Left lung (tissue), 10 donors: ENCODE measurements around the gene PXN. TPM values are rescaled to one million over a fixed set of nuclear protein-coding genes. Genes with fewer than 3 reads are reported as not detected.

Source experiments
- ATAC-seq: fragments of 200-7000 bp; cut with Tn5 transposase; one replicate; pipeline ENCODE4 v1.9.1; 2020; ENCODE audit warnings: moderate library complexity
- DNase-seq, 4 donors: peaks; one replicate each; pipeline ENCODE4 v3.0.0-alpha.2; 2013 to 2020
- H3K27ac ChIP-seq, 2 donors: fragments of 200-600 bp; sonication (generic) in 1 of 2; one replicate each; pipeline versions ENCODE4 v1.5.0 to v1.8.0; 2020 to 2021
- H3K27me3 ChIP-seq, 2 donors: fragments of 200-600 bp; sonication (generic) in 1 of 2; one replicate each; pipeline versions ENCODE4 v1.5.0 to v1.8.0; 2020 to 2021
- H3K36me3 ChIP-seq, 2 donors: fragments of 200-600 bp; sonication (generic) in 1 of 2; one replicate each; pipeline versions ENCODE4 v1.5.0 to v1.8.0; 2020 to 2021
- H3K4me1 ChIP-seq, 2 donors: fragments of 200-600 bp; one replicate each; pipeline ENCODE4 v1.8.0; 2021
- H3K4me3 ChIP-seq, 2 donors: fragments of 200-600 bp; sonication (generic) in 1 of 2; one replicate each; pipeline versions ENCODE4 v1.5.0 to v1.8.0; 2020 to 2021; ENCODE audit warnings: mild to moderate bottlenecking in 1 of 2
- H3K9me3 ChIP-seq, 2 donors: fragments of 200-600 bp; sonication (generic) in 1 of 2; one replicate each; pipeline versions ENCODE4 v1.5.0 to v1.8.0; 2020 to 2021
- CTCF ChIP-seq, 2 donors: fragments of 200-600 bp; sonication (generic) in 1 of 2; IDR thresholded peaks; one replicate each; pipeline versions ENCODE4 v1.5.0 to v1.8.0; 2021; ENCODE audit warnings: antibody characterized with exemption in 2 of 2
- intact Hi-C, 2 donors: fragments of 100-400 bp; cut with DNase I; formaldehyde crosslinking; loops; one replicate each; pipeline versions ENCODE4 v1.11.2 to v1.14.2; 2022
- polyA plus RNA-seq, 6 donors: library from polyadenylated mRNA; unstranded; fragments of 120-200 nt; gene quantifications; one replicate each; pipeline ENCODE4 v1.2.1, GENCODE V29; 2013; ENCODE audit not compliant: insufficient read length in 6 of 6
- total RNA-seq, 2 donors: library from RNA; stranded (reverse); fragmentation: NEBNext Ultra II Directional; extraction: Animal tissue kit (Norgen Biotek cat#: 25700); gene quantifications; one replicate each; pipeline ENCODE4 v1.2.1, GENCODE V29; 2021
- donor health status: DM: no; HTN: yes; CAD: no.
- donor health status: DM: no; HTN: no; CAD: no.

Gene PXN
- total and polyA plus RNA-seq, 8 donors: 56.5 to 111 (median 64.4) TPM

GRCh38 chr12:120230326-120230973 lies 35.1 kb downstream of the PXN start:
- no peaks in the 10 kb centered on the region for H3K9me3 ChIP-seq
- no peaks in the 10 kb centered on the region for H3K27me3 ChIP-seq
- intact Hi-C loops: no loop called here
- ATAC-seq (peak; percentile 31), DNase-seq (peak in 2 of 4 donors; percentile 47 to 65)
- peak overlapping the region; percentile 88 to 91 for H3K27ac ChIP-seq
- H3K36me3 ChIP-seq: no peaks in the 10 kb centered on the region
- no peak for TF ChIP-seq CTCF (IDR thresholded peaks at IDR 0.05)
- H3K4me3 ChIP-seq: peak overlapping the region in 1 of 2 donors; percentile 16
- H3K4me1 ChIP-seq: peaks cover 74 to 100% of the 10 kb centered on the region in 2 donors

GRCh38 chr12:120229487-120230325 lies 35.8 kb downstream of the PXN start:
- Histone ChIP-seq H3K4me3 (peak overlapping the region in 1 of 2 donors; percentile 16), H3K4me1 (peaks cover 72 to 100% of the 10 kb centered on the region in 2 donors), H3K36me3 (no peaks in the 10 kb centered on the region), H3K27ac (peak overlapping the region; percentile 88 to 91), H3K27me3 (no peaks in the 10 kb centered on the region), H3K9me3 (no peaks in the 10 kb centered on the region)
- no peak for TF ChIP-seq CTCF (IDR thresholded peaks at IDR 0.05)
- intact Hi-C loops: loop anchor here (5.0 kb wide), 1 partner anchor 38 kb away; the partner anchor contains the start of gene PXN (in 2 of the 2)
- DNase-seq (peak in 2 of 4 donors; percentile 28 to 47), ATAC-seq (no peak)

- Histone ChIP-seq H3K9me3 (no peaks in the 10 kb centered on the region), H3K27ac (peak overlapping the region; percentile 88 to 91), H3K27me3 (no peaks in the 10 kb centered on the region), H3K36me3 (peaks cover 0 to 3% of the 10 kb centered on the region in 2 donors), H3K4me1 (peaks cover 65 to 100% of the 10 kb centered on the region in 2 donors), H3K4me3 (peak overlapping the region in 1 of 2 donors; percentile 21)
- TF ChIP-seq CTCF (IDR thresholded peaks at IDR 0.05): no peak
- DNase-seq (no peak), ATAC-seq (no peak)
- intact Hi-C loops: loop anchor here (5.0 kb wide), 1 partner anchor 38 kb away; the partner anchor contains the start of gene PXN (in 2 of the 2)
Measured at GRCh38 chr12:120229071-120229486, 36.5 kb downstream of the PXN start.

- Histone ChIP-seq H3K27me3 (no peaks in the 10 kb centered on the region), H3K9me3 (no peaks in the 10 kb centered on the region), H3K4me1 (peaks cover 62 to 100% of the 10 kb centered on the region in 2 donors), H3K36me3 (peaks cover 0 to 9% of the 10 kb centered on the region in 2 donors), H3K27ac (peak overlapping the region; percentile 28 to 91), H3K4me3 (peak overlapping the region in 1 of 2 donors; percentile 21)
- peak; percentile 63 for ATAC-seq
- peak; percentile 78 to 96 for TF ChIP-seq CTCF (IDR thresholded peaks at IDR 0.05)
- intact Hi-C loops: loop anchor here (5.0 kb wide), 1 partner anchor 39 kb away; the partner anchor contains the start of gene PXN (in 2 of the 2)
- peak; percentile 76 to 94 (median 90) for DNase-seq
Measured at GRCh38 chr12:120228291-120229070, 37.0 kb downstream of the PXN start.
